Keratinocyte (primary cell): ENCODE results near the gene NOD2. TPM values are rescaled to one million over a fixed set of nuclear protein-coding genes. Genes with fewer than 3 reads are reported as not detected.

ENCODE experiments used
- DNase-seq: peaks from one replicate; pipeline ENCODE4 v3.0.0-alpha.2; 2011; ENCODE audit warnings: low read depth, missing footprints, low spot score
- FAIRE-seq: peaks from 2 replicates; lab custom pipeline; 2011; peaks lifted over from hg19 to GRCh38; lab: Jason Lieb, UNC
- H2AFZ ChIP-seq: 2 replicates; pipeline ENCODE4 v1.6.0; 2012; ENCODE audit warnings: low read length, control low read depth, inconsistent platforms; ENCODE audit not compliant: control insufficient read depth
- H3K27ac ChIP-seq: 2 replicates; pipeline ENCODE4 v1.5.1; 2011; ENCODE audit warnings: low read length; ENCODE audit not compliant: control insufficient read depth, insufficient read depth
- H3K27me3 ChIP-seq: 3 replicates; pipeline ENCODE4 v1.6.0; 2011; ENCODE audit warnings: low read length; ENCODE audit not compliant: control insufficient read depth, insufficient read depth; ENCODE audit errors: extremely low read depth
- H3K36me3 ChIP-seq, 2 experiments: 2 replicates in 1 of 2; 3 replicates in 1 of 2; pipeline ENCODE4 v1.5.1; 2011; ENCODE audit warnings: low read length in 2 of 2, mild to moderate bottlenecking in 1 of 2; ENCODE audit not compliant: control insufficient read depth in 2 of 2, insufficient read depth in 2 of 2; ENCODE audit errors: extremely low read depth in 1 of 2
- H3K4me1 ChIP-seq: 3 replicates; pipeline ENCODE4 v1.5.1; 2011; ENCODE audit warnings: low read length; ENCODE audit not compliant: control insufficient read depth, insufficient read depth; ENCODE audit errors: extremely low read depth
- H3K4me2 ChIP-seq: 3 replicates; pipeline ENCODE4 v1.6.0; 2011; ENCODE audit warnings: low read depth, low read length; ENCODE audit not compliant: control insufficient read depth, insufficient read depth; ENCODE audit errors: extremely low read depth
- H3K4me3 ChIP-seq, 3 experiments: fragments of 200-600 bp in 1 of 3; sonication (generic) in 1 of 3; 2 replicates in 2 of 3; 3 replicates in 1 of 3; pipeline ENCODE4 v1.5.1; 2011 to 2016; ENCODE audit warnings: low read length in 3 of 3, mild to moderate bottlenecking in 3 of 3, control low read depth in 2 of 3, inconsistent platforms in 1 of 3, low read depth in 1 of 3, mixed read lengths in 1 of 3, mixed run types in 1 of 3, moderate library complexity in 1 of 3; ENCODE audit not compliant: control insufficient read depth in 2 of 3, insufficient read depth in 2 of 3; ENCODE audit errors: extremely low read depth in 1 of 3
- H3K79me2 ChIP-seq: 2 replicates; pipeline ENCODE4 v1.6.0; 2012; ENCODE audit warnings: low read length; ENCODE audit not compliant: control insufficient read depth, insufficient read depth
- H3K9ac ChIP-seq: 3 replicates; pipeline ENCODE4 v1.6.0; 2011; ENCODE audit warnings: low read length; ENCODE audit not compliant: control insufficient read depth, insufficient read depth; ENCODE audit errors: extremely low read depth
- H3K9me1 ChIP-seq: 3 replicates; pipeline ENCODE4 v1.6.0; 2011; ENCODE audit warnings: low read length; ENCODE audit not compliant: control insufficient read depth, insufficient read depth; ENCODE audit errors: extremely low read depth
- H3K9me3 ChIP-seq: 2 replicates; pipeline ENCODE4 v1.5.1; 2012; ENCODE audit warnings: low read depth, low read length; ENCODE audit not compliant: control insufficient read depth
- H4K20me1 ChIP-seq: 3 replicates; pipeline ENCODE4 v1.6.0; 2011; ENCODE audit warnings: low read length; ENCODE audit not compliant: control insufficient read depth, insufficient read depth; ENCODE audit errors: extremely low read depth
- CTCF ChIP-seq, 3 experiments: IDR thresholded peaks in 1 of 3; conservative IDR thresholded peaks in 1 of 3; optimal IDR thresholded peaks in 1 of 3; 2 replicates in 2 of 3; 3 replicates in 1 of 3; pipeline versions ENCODE3 to v1.5.1; 2011; ENCODE audit warnings: low read length in 3 of 3, mild to moderate bottlenecking in 3 of 3, moderate library complexity in 2 of 3, control low read depth in 1 of 3, inconsistent platforms in 1 of 3; ENCODE audit not compliant: insufficient read depth in 2 of 3; ENCODE audit errors: extremely low read depth in 1 of 3
- EZH2 ChIP-seq: IDR thresholded peaks from one replicate; pipeline ENCODE4 v1.6.1; 2012; ENCODE audit warnings: inconsistent platforms, mild to moderate bottlenecking, low read length, moderate library complexity
- dilution Hi-C: fragments of 300-500 bp; cut with MboI; formaldehyde crosslinking; loops from one replicate; pipeline ENCODE4 v1.7.0; 2020; ENCODE audit warnings: low sequenced_read_pairs; ENCODE audit not compliant: extremely low pct_ligation_motif_present
- polyA plus RNA-seq, 5 experiments: library from polyadenylated mRNA; depleted of rRNA in 3 of 5; stranded (reverse) in 3 of 5; stranded (forward) in 1 of 5; unstranded in 1 of 5; fragments of >200 nt; gene quantifications; 1 replicate in 1 of 5; 2 replicates in 3 of 5; 3 replicates in 1 of 5; pipeline versions ENCODE4 v1.2.1 to v1.2.3, GENCODE V29; 2011 to 2012; ENCODE audit warnings: missing spikeins in 2 of 5, low read depth in 1 of 5, low replicate concordance in 1 of 5

Gene NOD2
- polyA plus RNA-seq, 1 donor (not counting 4 experiments of a cell fraction or from before 2014, with no cell fraction given), result 0.80 TPM

GRCh38 chr16:50721549-50722404 is 28.4 kb downstream of the NOD2 start:
- no peak overlapping the region for H3K27ac ChIP-seq
- no peaks in the 10 kb centered on the region for H4K20me1 ChIP-seq
- no peak overlapping the region for H3K4me2 ChIP-seq
- H3K9me3 ChIP-seq, result no peaks in the 10 kb centered on the region
- DNase-seq (no peak), FAIRE-seq (no peak)
- no peak overlapping the region for H2AFZ ChIP-seq
- H3K9ac ChIP-seq, result no peak overlapping the region
- TF ChIP-seq CTCF (optimal IDR thresholded peaks at IDR 0.05 in 1 of 3, IDR thresholded peaks at IDR 0.05 in 1 of 3, conservative IDR thresholded peaks at IDR 0.05 in 1 of 3; ENCODE audit: extremely low read depth in 1 of 3, insufficient read depth in 2 of 3, low read length in 3 of 3), result no peak
- TF ChIP-seq EZH2, result no peak
- no peaks in the 10 kb centered on the region for H3K9me1 ChIP-seq
- peaks cover 16% of the 10 kb centered on the region for H3K4me1 ChIP-seq
- no peaks in the 10 kb centered on the region for H3K79me2 ChIP-seq
- dilution Hi-C loops, result no loop called here
- no peaks in the 10 kb centered on the region for H3K27me3 ChIP-seq
- no peaks in the 10 kb centered on the region for H3K36me3 ChIP-seq
- no peak overlapping the region for H3K4me3 ChIP-seq

- Histone ChIP-seq H3K36me3 (no peaks in the 10 kb centered on the region), H3K9me3 (no peaks in the 10 kb centered on the region), H2AFZ (no peak overlapping the region), H3K9ac (no peak overlapping the region), H3K4me3 (no peak overlapping the region), H3K4me1 (peaks cover 16% of the 10 kb centered on the region), H3K4me2 (no peak overlapping the region), H3K27me3 (no peaks in the 10 kb centered on the region), H4K20me1 (no peaks in the 10 kb centered on the region), H3K27ac (no peak overlapping the region), H3K9me1 (no peaks in the 10 kb centered on the region), H3K79me2 (no peaks in the 10 kb centered on the region)
- FAIRE-seq (no peak), DNase-seq (no peak)
- dilution Hi-C loops, result no loop called here
- TF ChIP-seq EZH2 (no peak), CTCF (optimal IDR thresholded peaks at IDR 0.05 in 1 of 3, IDR thresholded peaks at IDR 0.05 in 1 of 3, conservative IDR thresholded peaks at IDR 0.05 in 1 of 3; ENCODE audit: extremely low read depth in 1 of 3, insufficient read depth in 2 of 3, low read length in 3 of 3) (no peak)
Measured at GRCh38 chr16:50722405-50722737, 29.0 kb downstream of the NOD2 start.
